Measurements from ENCODE around the gene BICRAL. TPM values are rescaled to one million over a fixed set of nuclear protein-coding genes. Genes with fewer than 3 reads are reported as not detected.

BICRAL gene
- total and polyA plus RNA-seq, 7 donors, result 4.6 to 18.5 (median 13.6) TPM

DNA sequence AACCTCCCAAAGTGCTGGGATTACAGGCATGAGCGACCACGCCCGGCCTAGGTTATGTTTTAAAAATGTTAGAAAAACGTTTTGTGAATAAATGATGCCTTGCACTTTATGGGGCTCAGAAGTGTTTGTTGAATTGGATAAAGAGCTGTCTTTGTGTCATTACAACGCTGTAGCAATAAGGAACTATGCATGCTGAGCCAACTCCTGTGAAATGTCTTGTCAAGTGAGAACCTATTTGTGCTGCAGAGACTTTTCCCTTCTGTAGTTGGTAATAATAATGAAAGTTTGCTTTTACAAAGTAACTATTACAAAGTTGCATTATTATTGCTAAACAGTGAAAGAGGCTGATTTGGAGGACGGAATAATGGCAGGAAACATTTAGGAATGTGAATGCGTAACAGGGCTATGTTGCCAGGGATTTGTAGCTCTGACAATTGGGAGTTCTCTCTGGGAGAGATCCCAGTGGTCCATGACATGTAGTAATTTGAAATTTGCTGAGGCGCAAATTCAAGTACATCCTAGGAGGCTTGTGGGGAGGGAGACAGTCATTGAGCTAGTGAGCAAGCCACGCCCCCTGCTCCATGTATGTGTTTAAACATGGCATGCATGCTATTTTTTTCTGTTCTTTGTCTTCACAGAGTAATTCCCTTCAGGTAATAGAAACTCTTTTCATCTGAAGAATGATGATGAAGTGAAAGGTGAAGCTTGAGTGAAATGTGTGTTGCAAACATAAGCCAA lies 16.8 kb upstream of the BICRAL start:
- Histone ChIP-seq H3K36me3 (peaks cover 0 to 2% (median 0%) of the 10 kb centered on the region in 4 donors), H3K9me3 (no peaks in the 10 kb centered on the region), H3K4me3 (no peak overlapping the region), H3K27me3 (no peaks in the 10 kb centered on the region), H3K4me1 (no peaks in the 10 kb centered on the region), H3K27ac (no peak overlapping the region)
- WGBS, 2 donors, result 47 to 78% methylated on average over 9 of the region's 9 CpGs
- TF ChIP-seq POLR2A (IDR thresholded peaks at IDR 0.05) (no peak), POLR2AphosphoS5 (IDR thresholded peaks at IDR 0.05) (no peak), EP300 (IDR thresholded peaks at IDR 0.05) (no peak)
- TF ChIP-seq, protein P1, sequence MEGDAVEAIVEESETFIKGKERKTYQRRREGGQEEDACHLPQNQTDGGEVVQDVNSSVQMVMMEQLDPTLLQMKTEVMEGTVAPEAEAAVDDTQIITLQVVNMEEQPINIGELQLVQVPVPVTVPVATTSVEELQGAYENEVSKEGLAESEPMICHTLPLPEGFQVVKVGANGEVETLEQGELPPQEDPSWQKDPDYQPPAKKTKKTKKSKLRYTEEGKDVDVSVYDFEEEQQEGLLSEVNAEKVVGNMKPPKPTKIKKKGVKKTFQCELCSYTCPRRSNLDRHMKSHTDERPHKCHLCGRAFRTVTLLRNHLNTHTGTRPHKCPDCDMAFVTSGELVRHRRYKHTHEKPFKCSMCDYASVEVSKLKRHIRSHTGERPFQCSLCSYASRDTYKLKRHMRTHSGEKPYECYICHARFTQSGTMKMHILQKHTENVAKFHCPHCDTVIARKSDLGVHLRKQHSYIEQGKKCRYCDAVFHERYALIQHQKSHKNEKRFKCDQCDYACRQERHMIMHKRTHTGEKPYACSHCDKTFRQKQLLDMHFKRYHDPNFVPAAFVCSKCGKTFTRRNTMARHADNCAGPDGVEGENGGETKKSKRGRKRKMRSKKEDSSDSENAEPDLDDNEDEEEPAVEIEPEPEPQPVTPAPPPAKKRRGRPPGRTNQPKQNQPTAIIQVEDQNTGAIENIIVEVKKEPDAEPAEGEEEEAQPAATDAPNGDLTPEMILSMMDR (IDR thresholded peaks at IDR 0.05), result no peak
- no peak for DNase-seq
- intact Hi-C loops (cut with DNase I), result no loop called here

- intact Hi-C loops (cut with DNase I), result no loop called here
- Histone ChIP-seq H3K4me3 (no peak overlapping the region), H3K27ac (no peak overlapping the region), H3K27me3 (no peaks in the 10 kb centered on the region), H3K36me3 (no peaks in the 10 kb centered on the region), H3K4me1 (no peaks in the 10 kb centered on the region), H3K9me3 (no peaks in the 10 kb centered on the region)
- no peak for TF ChIP-seq POLR2AphosphoS5 (IDR thresholded peaks at IDR 0.05)
- TF ChIP-seq POLR2A (IDR thresholded peaks at IDR 0.05), result no peak
- TF ChIP-seq EP300 (IDR thresholded peaks at IDR 0.05), result no peak
- TF ChIP-seq, protein P1 (IDR thresholded peaks at IDR 0.05), result no peak
- 75 to 89% methylated on average over 5 of the region's 5 CpGs for WGBS, 2 donors
- DNase-seq, result no peak
These were observed 15.6 kb upstream of the BICRAL start for GRCh38 chr6:42766163-42766670.

GRCh38 chr6:42769051-42769450 lies 12.8 kb upstream of the BICRAL start:
- Histone ChIP-seq H3K27ac (no peak overlapping the region), H3K9me3 (no peaks in the 10 kb centered on the region), H3K36me3 (no peaks in the 10 kb centered on the region), H3K4me1 (no peaks in the 10 kb centered on the region), H3K4me3 (no peak overlapping the region), H3K27me3 (no peaks in the 10 kb centered on the region)
- intact Hi-C loops (cut with DNase I), result no loop called here
- 94 to 99% methylated on average over 4 of the region's 4 CpGs for WGBS, 2 donors
- no peak for DNase-seq
- no peak for TF ChIP-seq POLR2A (IDR thresholded peaks at IDR 0.05)
- TF ChIP-seq EP300 (IDR thresholded peaks at IDR 0.05), result no peak
- TF ChIP-seq POLR2AphosphoS5 (IDR thresholded peaks at IDR 0.05), result no peak
- TF ChIP-seq, protein P1 (IDR thresholded peaks at IDR 0.05), result no peak

DNA sequence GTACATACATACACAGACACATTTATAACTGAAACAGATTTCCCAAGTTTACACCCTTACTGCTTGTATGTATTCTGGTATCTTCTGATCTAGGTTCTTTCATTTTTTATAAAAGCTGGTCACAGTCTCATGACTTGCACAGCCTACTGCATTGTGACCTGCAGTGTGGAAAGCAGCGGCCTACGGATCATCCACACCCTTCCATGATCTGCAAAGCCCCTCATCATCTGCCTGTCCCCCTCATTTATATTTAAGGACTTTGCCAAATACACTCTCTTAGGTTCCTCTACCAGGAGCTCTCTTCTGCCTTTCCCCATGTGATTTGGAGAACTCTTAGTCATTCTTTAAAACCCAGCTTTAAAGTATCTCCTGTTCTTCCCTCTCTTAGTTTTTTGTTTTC lies 12.0 kb upstream of the BICRAL start:
- H3K9me3 ChIP-seq, result no peaks in the 10 kb centered on the region
- no peaks in the 10 kb centered on the region for H3K4me1 ChIP-seq
- H3K27me3 ChIP-seq, result no peaks in the 10 kb centered on the region
- no peak overlapping the region for H3K4me3 ChIP-seq
- no peaks in the 10 kb centered on the region for H3K36me3 ChIP-seq
- no peak for DNase-seq
- TF ChIP-seq POLR2A (IDR thresholded peaks at IDR 0.05) (no peak), POLR2AphosphoS5 (IDR thresholded peaks at IDR 0.05) (no peak), EP300 (IDR thresholded peaks at IDR 0.05) (no peak)
- TF ChIP-seq, protein P1 (IDR thresholded peaks at IDR 0.05), result no peak
- 92 to 96% methylated on average over 2 of the region's 2 CpGs for WGBS, 2 donors
- H3K27ac ChIP-seq, result no peak overlapping the region
- intact Hi-C loops (cut with DNase I), result no loop called here
